ENCODE measurements around the gene FEN1. TPM values are rescaled to one million over a fixed set of nuclear protein-coding genes. Genes with fewer than 3 reads are reported as not detected.

The FEN1 gene
- total and polyA plus RNA-seq, 4 donors: 4.5 to 46.5 (median 9.5) TPM

- Histone ChIP-seq H3K36me3 (ENCODE audit: control insufficient read depth in 4 of 4, insufficient read depth in 3 of 4, low read depth in 1 of 4, low read length in 3 of 4) (peaks cover 0 to 2% (median 0%) of the 10 kb centered on the region in 4 donors), H3K9me3 (ENCODE audit: control insufficient read depth in 4 of 4, low read length in 3 of 4) (no peaks in the 10 kb centered on the region), H3K4me3 (ENCODE audit: low read depth in 1 of 3, low read length in 3 of 3) (peak overlapping the region in 1 of 3 donors; percentile 48), H3K27ac (ENCODE audit: low read depth in 1 of 2, low read length in 2 of 2) (peak overlapping the region in 1 of 2 donors; percentile 43), H3K4me1 (ENCODE audit: control insufficient read depth in 4 of 4, insufficient read depth in 4 of 4, low read length in 3 of 4) (peaks cover 5 to 28% (median 14%) of the 10 kb centered on the region in 4 donors), H3K27me3 (ENCODE audit: control insufficient read depth in 4 of 4, insufficient read depth in 4 of 4, low read length in 3 of 4) (no peaks in the 10 kb centered on the region), H3K9ac (ENCODE audit: low read depth in 1 of 2, low read length in 2 of 2) (no peak overlapping the region)
- DNase-seq (ENCODE audit: low spot score): no peak
- TF ChIP-seq RXRA (IDR thresholded peaks at IDR 0.05) (no peak), REST (IDR thresholded peaks at IDR 0.05) (no peak), GABPA (IDR thresholded peaks at IDR 0.05 in 1 of 2, conservative IDR thresholded peaks at IDR 0.05 in 1 of 2) (no peak), CTCF (IDR thresholded peaks at IDR 0.05; ENCODE audit: low read depth, low read length, missing input control) (no peak), JUND (IDR thresholded peaks at IDR 0.05) (no peak), TAF1 (conservative IDR thresholded peaks at IDR 0.05) (no peak), ZBTB33 (IDR thresholded peaks at IDR 0.05) (no peak), HNF4A (conservative IDR thresholded peaks at IDR 0.05) (no peak), SP1 (IDR thresholded peaks at IDR 0.05) (no peak), YY1 (IDR thresholded peaks at IDR 0.05) (no peak), RAD21 (IDR thresholded peaks at IDR 0.05) (no peak), MAX (IDR thresholded peaks at IDR 0.05) (no peak)
- 74% methylated on average over 6 of the region's 6 CpGs for WGBS
Measured at GRCh38 chr11:61817471-61818202, 24.9 kb downstream of the FEN1 start.

- no peaks in the 10 kb centered on the region for H3K36me3 ChIP-seq (ENCODE audit: control insufficient read depth in 4 of 4, insufficient read depth in 3 of 4, low read depth in 1 of 4, low read length in 3 of 4)
- H3K4me3 ChIP-seq (ENCODE audit: low read depth in 1 of 3, low read length in 3 of 3): no peak overlapping the region
- TF ChIP-seq YY1 (IDR thresholded peaks at IDR 0.05) (no peak), JUND (IDR thresholded peaks at IDR 0.05) (peak in 1 of 2 donors; percentile 3), HNF4A (conservative IDR thresholded peaks at IDR 0.05) (peak in 1 of 2 donors; percentile 21), RXRA (IDR thresholded peaks at IDR 0.05) (no peak), GABPA (IDR thresholded peaks at IDR 0.05 in 1 of 2, conservative IDR thresholded peaks at IDR 0.05 in 1 of 2) (no peak), HNF4G (IDR thresholded peaks at IDR 0.05) (no peak), CTCF (IDR thresholded peaks at IDR 0.05; ENCODE audit: low read depth, low read length, missing input control) (no peak), REST (IDR thresholded peaks at IDR 0.05) (no peak)
- peaks cover 5 to 28% (median 14%) of the 10 kb centered on the region in 4 donors for H3K4me1 ChIP-seq (ENCODE audit: control insufficient read depth in 4 of 4, insufficient read depth in 4 of 4, low read length in 3 of 4)
- peak overlapping the region; percentile 21 to 85 for H3K27ac ChIP-seq (ENCODE audit: low read depth in 1 of 2, low read length in 2 of 2)
- 63% methylated on average over 2 of the region's 2 CpGs for WGBS
- no peaks in the 10 kb centered on the region for H3K9me3 ChIP-seq (ENCODE audit: control insufficient read depth in 4 of 4, low read length in 3 of 4)
- DNase-seq (ENCODE audit: low spot score): no peak
- no peak overlapping the region for H3K9ac ChIP-seq (ENCODE audit: low read depth in 1 of 2, low read length in 2 of 2)
- H3K27me3 ChIP-seq (ENCODE audit: control insufficient read depth in 4 of 4, insufficient read depth in 4 of 4, low read length in 3 of 4): no peaks in the 10 kb centered on the region
Measured at GRCh38 chr11:61820174-61820573, 27.5 kb downstream of the FEN1 start.

All from liver (tissue), 9 donors.